ENCODE results near the gene PDE6B.
A peak's percentile ranks its signal among the peaks of the same experiment; 100 is the strongest.
"Not testable (repeated sequence)": the region's sequence is repeated elsewhere in the genome, so short reads cannot be mapped to it uniquely, and the experiment has no call there.

Gene PDE6B

DNA sequence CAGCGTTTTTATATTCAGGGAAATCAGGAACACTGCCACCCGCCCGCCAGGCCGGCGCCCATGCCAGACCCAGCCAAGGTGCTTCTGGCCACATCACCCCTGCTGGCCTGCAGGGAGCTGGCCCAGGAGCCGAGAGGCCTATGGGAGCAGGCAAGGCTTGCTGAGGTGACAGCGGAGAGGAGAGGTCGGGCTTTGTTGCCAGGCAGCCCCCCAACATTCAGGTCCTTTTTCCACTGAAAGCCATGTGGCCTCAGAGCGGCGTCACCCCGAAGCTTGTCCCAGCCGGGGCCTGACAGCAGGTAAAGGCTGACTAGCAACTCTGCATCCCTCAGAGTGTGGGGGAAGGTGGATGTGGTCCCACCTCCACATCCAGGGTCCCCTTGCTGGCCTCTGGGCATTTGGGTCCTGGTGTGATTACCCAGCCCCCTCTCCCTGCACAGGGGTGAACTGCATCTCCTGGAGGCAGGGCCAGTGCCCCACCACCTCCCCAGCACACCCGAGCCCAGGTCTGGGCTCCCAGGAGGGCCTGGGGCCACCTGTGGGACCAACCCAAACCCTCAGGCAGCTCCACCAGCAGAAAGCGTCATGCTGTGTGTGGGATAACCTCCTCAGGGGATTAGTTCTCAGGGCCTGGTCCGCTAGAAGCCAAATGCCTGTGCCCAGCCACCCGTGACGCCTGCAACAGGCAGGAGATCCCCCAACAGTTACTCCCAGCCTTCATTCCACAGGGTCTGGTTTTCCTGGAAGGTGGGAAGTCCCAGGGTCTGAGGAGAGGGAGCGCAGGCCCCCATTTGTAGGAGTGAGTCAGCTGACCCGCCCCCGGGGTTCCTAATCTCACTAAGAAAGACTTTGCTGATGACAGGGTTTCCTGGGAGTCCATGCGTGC lies at the start of gene PDE6B:
TSS of gene PDE6B (plus strand) at position 869 of the 886 bp plus-strand sequence. CDS start 54 bp downstream, outside the sequence.
- no peak for DNase-seq

DNA sequence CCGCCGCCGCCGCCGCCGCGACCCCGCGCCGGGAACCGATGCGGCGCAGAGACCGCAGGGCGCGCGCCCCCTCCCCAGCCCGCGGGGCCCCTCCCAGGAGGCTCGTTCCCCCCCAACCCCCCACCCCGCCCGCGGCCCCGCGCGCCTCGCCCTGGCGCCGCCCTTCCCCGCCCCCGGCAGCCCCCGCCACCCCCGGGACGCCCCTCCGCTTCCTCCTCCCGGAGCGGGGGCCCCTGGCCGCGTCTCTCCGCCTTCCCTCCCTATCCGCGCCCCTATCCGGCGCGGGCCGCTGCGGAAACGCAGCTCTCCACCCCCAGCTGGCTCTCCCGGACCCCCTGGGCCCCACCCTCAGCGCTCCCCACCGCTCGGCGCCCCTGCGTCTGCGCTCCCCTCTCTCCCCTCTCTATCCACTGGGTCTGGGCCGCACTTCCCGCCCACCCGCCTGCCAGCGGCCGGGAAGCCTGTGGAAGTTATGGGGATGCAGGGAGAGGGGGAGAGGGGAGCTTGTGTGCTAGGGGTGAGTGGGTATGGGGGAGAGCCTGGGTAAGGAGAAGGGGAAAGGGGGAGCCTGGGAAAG lies 49.0 kb upstream of the PDE6B start, which contains the start of gene TMEM271:
TSS of gene TMEM271 (minus strand) at position 51 of the 577 bp plus-strand sequence. CDS start 233 bp downstream, outside the sequence.
- DNase-seq, result no peak

DNA sequence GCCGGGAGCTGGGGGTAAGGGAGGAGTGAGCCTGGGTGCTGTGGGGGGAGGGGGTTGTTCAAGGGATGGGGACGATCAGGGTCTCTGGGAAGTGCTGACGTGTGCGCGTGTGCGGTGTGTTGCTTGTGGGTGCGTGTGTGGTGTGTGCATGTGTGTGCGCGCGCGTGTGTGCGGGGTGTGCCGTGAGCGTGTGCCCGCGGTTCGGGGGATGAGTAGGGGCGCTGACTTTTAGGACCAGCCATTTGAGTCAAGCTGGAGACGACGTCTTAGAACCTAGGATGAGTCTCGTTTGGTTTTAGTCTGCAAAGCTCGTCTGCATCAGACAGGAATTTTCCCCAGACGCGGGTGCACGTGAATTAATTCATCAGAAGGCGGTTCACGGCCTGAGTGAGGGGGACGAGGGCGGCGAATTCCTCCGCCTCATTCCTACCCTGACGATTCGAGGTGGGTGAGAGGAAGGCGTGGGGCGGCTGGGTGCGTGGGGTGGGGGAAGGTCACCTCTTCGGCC lies 48.3 kb upstream of the PDE6B start:
- DNase-seq, result peak in 1 of 2 experiments; percentile 24

DNA sequence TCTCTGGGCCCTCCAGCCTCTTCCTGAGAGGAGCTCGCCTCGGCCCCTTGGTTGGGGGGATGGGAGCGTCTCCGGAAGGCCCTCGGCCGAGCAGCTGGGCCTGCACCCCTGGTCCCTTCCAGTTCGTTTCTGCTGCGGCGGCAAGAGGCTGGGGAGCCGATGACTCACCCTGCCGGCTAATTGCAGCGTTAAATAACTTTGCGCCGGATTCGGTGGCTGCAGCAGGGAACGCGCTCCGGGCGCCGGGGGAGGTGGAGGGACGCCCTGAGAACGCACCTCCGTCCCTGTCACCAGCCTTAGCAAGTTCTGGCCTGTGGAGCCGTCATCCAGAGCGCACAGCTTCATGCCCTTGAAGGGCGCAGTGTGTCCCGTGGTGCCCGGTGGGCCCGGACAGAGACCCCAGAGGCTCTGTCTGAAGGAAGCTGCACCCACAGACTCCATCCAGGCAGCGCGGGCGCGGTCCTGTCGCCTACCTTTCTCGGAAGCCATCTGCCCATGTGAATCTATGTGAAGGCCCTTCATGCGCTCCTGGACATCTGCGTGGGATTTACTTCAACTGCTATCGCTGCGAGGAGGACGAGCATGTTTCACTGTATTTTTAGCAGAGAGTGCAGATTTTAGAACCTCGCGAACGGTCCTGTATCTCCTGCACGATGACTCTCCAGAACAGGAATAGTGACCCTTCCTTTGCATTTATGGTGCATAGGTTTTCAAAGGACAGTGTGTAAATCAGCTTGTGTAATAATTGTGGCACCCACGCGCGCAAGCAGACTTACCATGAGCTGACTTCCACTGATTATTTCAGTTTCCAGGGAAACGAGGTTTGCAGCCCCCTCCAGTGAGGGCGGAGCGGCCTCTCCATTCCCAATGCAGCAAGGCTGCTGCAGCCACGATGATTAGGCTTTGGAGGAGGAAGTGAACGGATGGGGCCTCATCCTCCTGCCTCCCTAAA lies 47.6 kb upstream of the PDE6B start:
- peak; percentile 35 to 58 for DNase-seq

- no peak for DNase-seq
Measured at GRCh38 chr4:578451-579443, 46.6 kb upstream of the PDE6B start.

DNA sequence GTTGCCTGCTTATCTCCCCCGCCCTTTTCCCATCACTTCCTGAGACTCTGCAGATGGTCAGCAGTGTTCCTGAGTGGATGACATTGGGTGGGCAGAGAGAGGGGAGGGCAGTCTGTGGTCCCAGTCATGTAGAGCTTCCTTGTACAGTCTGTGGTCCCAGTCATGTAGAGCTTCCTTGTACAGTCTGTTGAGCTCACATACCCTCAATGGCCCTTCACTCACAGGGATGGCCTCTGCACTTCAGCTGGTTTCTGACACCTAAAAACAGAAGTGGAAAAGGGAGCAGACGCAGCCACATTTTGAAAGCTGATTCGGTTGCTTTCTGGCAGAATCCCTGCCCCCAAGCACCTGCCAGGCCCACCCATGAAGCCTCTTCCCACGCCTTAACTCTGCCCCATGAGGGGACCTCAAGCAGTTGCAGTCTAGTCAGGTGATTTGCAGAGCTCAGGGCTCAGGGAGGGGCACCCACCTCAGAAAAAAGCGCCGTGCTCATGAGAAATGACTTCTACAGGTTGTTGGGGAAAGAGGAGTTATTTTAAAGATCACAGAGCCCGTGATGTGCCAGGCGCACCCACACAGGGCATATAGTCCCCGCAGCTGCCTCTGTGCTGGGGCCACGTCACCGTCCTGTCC lies 45.7 kb upstream of the PDE6B start:
- no peak for DNase-seq

- DNase-seq, result no peak
Measured at GRCh38 chr4:581181-581580, 44.2 kb upstream of the PDE6B start.

- DNase-seq, result no peak
Measured at GRCh38 chr4:581753-582361, 43.5 kb upstream of the PDE6B start.

DNA sequence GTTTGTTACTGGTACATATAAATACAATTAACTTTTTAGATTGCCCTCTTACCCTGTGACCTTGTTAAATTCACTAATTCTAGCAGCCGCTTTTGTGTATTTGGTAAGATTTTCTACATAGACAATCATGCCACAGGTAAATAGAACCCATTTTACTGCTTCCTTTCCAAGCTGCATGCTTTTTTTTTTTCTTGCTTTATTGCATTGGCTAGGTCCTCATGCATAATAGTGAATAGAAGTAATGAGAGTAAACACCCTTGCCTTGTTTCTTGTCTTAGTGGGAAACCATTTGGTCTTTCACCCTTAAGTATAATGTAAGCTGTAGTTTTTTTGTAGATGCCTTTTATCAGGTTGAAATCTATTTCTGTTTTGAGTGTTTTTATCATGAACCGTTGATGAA lies 41.6 kb upstream of the PDE6B start:
- no peak for DNase-seq

- DNase-seq, result no peak
Measured at GRCh38 chr4:587671-588350, 37.6 kb upstream of the PDE6B start.

DNA sequence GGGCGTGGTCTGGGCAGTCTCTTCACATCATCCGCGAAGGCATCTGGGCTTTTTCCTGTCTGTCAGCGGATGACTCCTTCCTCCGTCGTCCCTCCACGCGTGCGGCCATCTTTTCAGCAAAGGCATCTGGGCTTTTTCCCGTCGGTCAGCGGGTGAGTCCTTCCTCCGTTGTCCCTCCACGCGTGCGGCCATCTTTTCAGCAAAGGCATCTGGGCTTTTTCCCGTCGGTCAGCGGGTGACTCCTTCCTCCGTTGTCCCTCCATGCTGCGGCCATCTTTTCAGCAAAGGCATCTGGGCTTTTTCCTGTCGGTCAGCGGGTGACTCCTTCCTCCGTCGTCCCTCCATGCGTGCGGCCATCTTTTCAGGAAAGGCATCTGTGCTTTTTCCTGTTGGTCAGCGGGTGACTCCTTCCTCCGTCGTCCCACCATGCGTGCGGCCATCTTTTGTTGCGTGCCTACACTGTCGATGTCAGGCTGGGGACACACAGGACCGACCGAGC lies 37.0 kb upstream of the PDE6B start:
- no peak for DNase-seq

- no peak for DNase-seq
Measured at GRCh38 chr4:589219-589963, 36.0 kb upstream of the PDE6B start.

DNA sequence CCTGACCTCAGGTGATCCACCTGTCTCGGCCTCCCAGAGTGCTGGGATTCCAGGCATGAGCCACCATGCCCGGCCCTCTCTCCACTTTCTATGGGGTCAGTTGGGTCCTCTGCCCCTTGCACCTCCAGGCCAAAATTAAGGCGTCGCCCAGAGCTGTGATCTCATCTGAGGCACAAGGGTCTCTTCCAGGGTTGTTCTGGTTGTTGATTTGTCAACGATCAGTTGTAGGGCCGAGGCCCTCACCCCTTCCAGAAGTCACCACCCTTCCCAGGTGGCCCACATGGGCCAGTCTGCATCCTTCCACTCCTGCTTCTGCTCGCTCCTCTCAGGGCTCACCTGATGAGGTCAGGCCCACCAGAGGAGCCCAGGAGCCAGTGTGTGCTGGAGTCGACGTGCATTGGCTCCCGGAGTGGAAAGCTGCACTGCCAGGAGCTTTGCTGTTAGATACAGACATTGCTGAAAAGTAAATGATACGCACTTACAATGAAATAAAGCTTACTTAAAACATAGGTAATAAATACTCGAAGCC lies 35.0 kb upstream of the PDE6B start:
- DNase-seq, result no peak

DNA sequence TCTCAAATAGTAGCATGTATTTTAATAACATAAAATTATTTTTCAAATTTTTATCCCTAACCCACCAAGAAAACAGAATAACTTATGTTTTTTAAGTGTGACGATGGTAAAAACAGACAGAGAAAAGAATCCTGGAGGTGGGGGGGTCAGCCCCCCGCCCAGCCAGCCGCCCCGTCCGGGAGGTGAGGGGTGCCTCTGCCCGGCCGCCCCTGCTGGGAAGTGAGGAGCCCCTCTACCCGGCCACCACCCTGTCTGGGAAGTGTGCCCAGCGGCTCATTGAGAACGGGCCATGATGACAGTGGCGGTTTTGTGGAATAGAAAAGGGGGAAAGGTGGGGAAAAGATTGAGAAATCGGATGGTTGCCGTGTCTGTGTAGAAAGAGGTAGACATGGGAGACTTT lies 33.2 kb upstream of the PDE6B start:
- DNase-seq, result not testable (repeated sequence)

GRCh38 chr4:592825-593520 lies 32.4 kb upstream of the PDE6B start:
- no peak for DNase-seq

- DNase-seq, result no peak
Measured at GRCh38 chr4:598925-599324, 26.4 kb upstream of the PDE6B start.

GRCh38 chr4:600166-600565 lies 25.2 kb upstream of the PDE6B start:
- no peak for DNase-seq
